ENCODE data around the gene SETD3.

Gene SETD3

DNA sequence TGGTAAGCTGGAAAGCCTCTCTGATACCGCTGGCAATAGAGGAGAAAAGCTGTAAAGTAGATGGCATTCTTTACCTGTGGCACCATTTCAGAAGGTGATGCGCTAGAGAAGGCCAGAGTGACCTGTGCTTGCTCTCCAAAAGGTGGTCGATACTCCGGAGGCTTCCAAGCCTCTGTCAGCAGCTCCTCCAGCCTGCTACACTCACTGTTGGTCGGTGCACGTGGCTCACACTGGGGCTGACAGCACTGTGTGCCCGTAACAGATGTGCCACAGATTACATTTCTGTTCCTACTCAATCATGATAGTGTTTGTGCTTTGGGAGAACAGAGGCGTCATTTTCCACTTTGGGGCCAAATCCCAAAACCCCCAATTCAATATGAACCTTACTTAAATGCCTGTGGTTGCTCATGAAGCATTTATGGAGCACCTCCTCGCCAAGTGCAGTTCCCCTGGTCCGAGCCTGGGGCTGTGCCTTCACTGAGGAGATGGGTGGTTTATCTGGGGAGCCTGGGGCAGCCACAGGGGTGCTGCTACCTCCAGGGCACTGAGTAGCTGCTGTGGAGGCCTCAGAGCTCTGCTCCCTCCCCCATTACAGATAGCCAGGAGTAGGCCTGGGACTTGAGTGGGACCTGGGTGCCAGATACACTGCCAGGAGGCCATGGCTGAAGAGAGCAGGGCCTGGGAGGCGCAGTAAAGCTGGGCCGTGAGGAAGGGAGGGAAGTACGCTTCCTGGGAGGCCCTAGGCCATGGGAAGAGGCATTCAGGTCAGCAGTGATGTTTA, 27.4 kb upstream of the SETD3 start:
- no peak for DNase-seq (ENCODE audit: low spot score)
- peak overlapping the region; percentile 46 for H3K18ac ChIP-seq (ENCODE audit: low read length)
- no peak overlapping the region for H2AFZ ChIP-seq (ENCODE audit: low read length)
- H2AK5ac ChIP-seq (ENCODE audit: low read depth, low read length), result no peak overlapping the region
- H3K23ac ChIP-seq (ENCODE audit: low read depth, low read length, poor library complexity), result no peak overlapping the region
- no peak overlapping the region for H2BK5ac ChIP-seq (ENCODE audit: low read length)
- H3K9me3 ChIP-seq (replicated peaks in 1 of 2; ENCODE audit: control insufficient read depth in 2 of 2, insufficient read depth in 1 of 2, low read depth in 1 of 2, low read length in 2 of 2), result no peaks in the 10 kb centered on the region
- H3K9ac ChIP-seq (ENCODE audit: low read depth, low read length, poor library complexity), result no peak overlapping the region
- H3K27ac ChIP-seq (replicated peaks; ENCODE audit: low read length), result peak overlapping the region; percentile 14
- H3K14ac ChIP-seq (ENCODE audit: low read length), result no peak overlapping the region
- no CpG with 5 or more reads among the region's 13 CpGs for WGBS, 2 donors (ENCODE audit: extremely low coverage in 2 of 2, insufficient read length in 2 of 2, insufficient replicate concordance in 1 of 2)
- no peak overlapping the region for H2BK120ac ChIP-seq (ENCODE audit: low read depth, low read length)
- no peak overlapping the region for H2BK15ac ChIP-seq (ENCODE audit: low read length)
- peaks cover 49 to 95% of the 10 kb centered on the region in 2 donors for H3K36me3 ChIP-seq (replicated peaks in 1 of 2; ENCODE audit: control insufficient read depth in 2 of 2, insufficient read depth in 2 of 2, low read length in 2 of 2)
- no peak overlapping the region for H3K4me2 ChIP-seq (ENCODE audit: insufficient read depth, low read length, poor library complexity, severe bottlenecking)
- no peaks in the 10 kb centered on the region for H3K27me3 ChIP-seq (ENCODE audit: control insufficient read depth in 3 of 3, insufficient read depth in 3 of 3, low read depth in 1 of 3, low read length in 3 of 3)
- H2BK12ac ChIP-seq (ENCODE audit: low read length), result peak overlapping the region; percentile 53
- no peaks in the 10 kb centered on the region for H3K4me1 ChIP-seq (ENCODE audit: control insufficient read depth in 2 of 2, insufficient read depth in 1 of 2, low read depth in 1 of 2, low read length in 2 of 2)
- H3K4me3 ChIP-seq (ENCODE audit: low read length in 2 of 2), result no peak overlapping the region
- no peak overlapping the region for H3K4ac ChIP-seq (ENCODE audit: low read length)
- H4K8ac ChIP-seq (ENCODE audit: low read depth, low read length), result no peak overlapping the region
- no peak overlapping the region for H4K91ac ChIP-seq (ENCODE audit: low read depth, low read length, poor library complexity)
- peaks cover 4% of the 10 kb centered on the region for H3K79me1 ChIP-seq (ENCODE audit: low read depth, low read length)

DNA sequence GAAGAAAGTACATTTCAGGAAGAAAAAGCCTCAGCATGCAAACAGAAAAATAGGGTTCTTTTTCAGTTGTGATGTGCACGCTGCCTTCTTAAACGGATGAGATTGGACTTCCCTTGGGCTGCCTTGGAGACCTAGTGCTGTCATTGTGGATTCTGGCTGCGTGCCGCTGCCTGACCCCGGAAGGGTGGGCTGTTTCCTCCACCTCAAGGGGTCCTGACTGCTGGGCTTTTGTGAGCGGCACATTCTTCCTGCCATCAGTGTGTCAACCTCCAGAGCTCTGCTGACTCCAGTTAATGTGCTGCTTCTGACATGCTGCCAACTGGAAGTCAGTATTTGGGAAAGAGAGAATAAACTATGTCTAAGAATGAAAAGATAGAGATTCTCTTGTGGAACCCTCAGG, 25.6 kb upstream of the SETD3 start:
- Histone ChIP-seq H3K4me3 (ENCODE audit: low read length in 2 of 2) (no peak overlapping the region), H3K27me3 (ENCODE audit: control insufficient read depth in 3 of 3, insufficient read depth in 3 of 3, low read depth in 1 of 3, low read length in 3 of 3) (no peaks in the 10 kb centered on the region), H3K27ac (replicated peaks; ENCODE audit: low read length) (no peak overlapping the region), H3K23ac (ENCODE audit: low read depth, low read length, poor library complexity) (no peak overlapping the region), H2BK15ac (ENCODE audit: low read length) (no peak overlapping the region), H2BK5ac (ENCODE audit: low read length) (no peak overlapping the region), H3K4ac (ENCODE audit: low read length) (no peak overlapping the region), H2AK5ac (ENCODE audit: low read depth, low read length) (no peak overlapping the region), H3K4me1 (ENCODE audit: control insufficient read depth in 2 of 2, insufficient read depth in 1 of 2, low read depth in 1 of 2, low read length in 2 of 2) (no peaks in the 10 kb centered on the region), H2BK12ac (ENCODE audit: low read length) (no peak overlapping the region), H2AFZ (ENCODE audit: low read length) (no peak overlapping the region), H3K79me1 (ENCODE audit: low read depth, low read length) (peaks cover 4% of the 10 kb centered on the region), H3K9ac (ENCODE audit: low read depth, low read length, poor library complexity) (no peak overlapping the region), H3K18ac (ENCODE audit: low read length) (no peak overlapping the region), H3K9me3 (replicated peaks in 1 of 2; ENCODE audit: control insufficient read depth in 2 of 2, insufficient read depth in 1 of 2, low read depth in 1 of 2, low read length in 2 of 2) (no peaks in the 10 kb centered on the region), H3K36me3 (replicated peaks in 1 of 2; ENCODE audit: control insufficient read depth in 2 of 2, insufficient read depth in 2 of 2, low read length in 2 of 2) (peaks cover 50 to 95% of the 10 kb centered on the region in 2 donors), H4K91ac (ENCODE audit: low read depth, low read length, poor library complexity) (no peak overlapping the region), H4K8ac (ENCODE audit: low read depth, low read length) (no peak overlapping the region), H3K14ac (ENCODE audit: low read length) (no peak overlapping the region), H3K4me2 (ENCODE audit: insufficient read depth, low read length, poor library complexity, severe bottlenecking) (no peak overlapping the region), H2BK120ac (ENCODE audit: low read depth, low read length) (no peak overlapping the region)
- no CpG with 5 or more reads among the region's 6 CpGs for WGBS, 2 donors (ENCODE audit: extremely low coverage in 2 of 2, insufficient read length in 2 of 2, insufficient replicate concordance in 1 of 2)
- no peak for DNase-seq (ENCODE audit: low spot score)

DNA sequence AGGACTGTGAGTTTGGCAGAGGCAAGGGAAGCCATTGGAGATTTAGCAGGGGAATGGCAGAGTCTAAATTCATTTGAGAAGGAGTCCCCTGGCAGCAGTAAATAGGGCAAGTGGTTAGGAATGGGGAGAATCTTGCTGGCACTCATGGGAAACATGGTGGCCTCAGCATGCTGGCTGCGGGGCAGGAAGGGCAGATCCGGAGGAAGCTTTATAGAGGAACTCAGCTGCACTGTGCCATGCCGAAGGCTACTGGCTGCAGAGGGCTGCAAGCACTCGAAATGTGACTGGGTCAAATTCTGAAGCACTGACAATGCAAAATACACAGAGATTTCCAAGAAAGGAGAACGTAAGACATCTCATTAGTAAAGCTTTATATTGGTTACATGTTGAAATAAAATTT, 24.4 kb upstream of the SETD3 start:
- no peak for DNase-seq (ENCODE audit: low spot score)
- H3K9ac ChIP-seq (ENCODE audit: low read depth, low read length, poor library complexity), result no peak overlapping the region
- H3K23ac ChIP-seq (ENCODE audit: low read depth, low read length, poor library complexity), result no peak overlapping the region
- H3K4me1 ChIP-seq (ENCODE audit: control insufficient read depth in 2 of 2, insufficient read depth in 1 of 2, low read depth in 1 of 2, low read length in 2 of 2), result no peaks in the 10 kb centered on the region
- no peak overlapping the region for H3K27ac ChIP-seq (replicated peaks; ENCODE audit: low read length)
- no peak overlapping the region for H3K4me2 ChIP-seq (ENCODE audit: insufficient read depth, low read length, poor library complexity, severe bottlenecking)
- peaks cover 54 to 100% of the 10 kb centered on the region in 2 donors for H3K36me3 ChIP-seq (replicated peaks in 1 of 2; ENCODE audit: control insufficient read depth in 2 of 2, insufficient read depth in 2 of 2, low read length in 2 of 2)
- no peak overlapping the region for H3K4ac ChIP-seq (ENCODE audit: low read length)
- peaks cover 4% of the 10 kb centered on the region for H3K79me1 ChIP-seq (ENCODE audit: low read depth, low read length)
- H3K4me3 ChIP-seq (ENCODE audit: low read length in 2 of 2), result no peak overlapping the region
- H2BK15ac ChIP-seq (ENCODE audit: low read length), result no peak overlapping the region
- H2AFZ ChIP-seq (ENCODE audit: low read length), result no peak overlapping the region
- no CpG with 5 or more reads among the region's 5 CpGs for WGBS, 2 donors (ENCODE audit: extremely low coverage in 2 of 2, insufficient read length in 2 of 2, insufficient replicate concordance in 1 of 2)
- no peak overlapping the region for H2BK12ac ChIP-seq (ENCODE audit: low read length)
- no peak overlapping the region for H4K8ac ChIP-seq (ENCODE audit: low read depth, low read length)
- no peak overlapping the region for H3K18ac ChIP-seq (ENCODE audit: low read length)
- no peak overlapping the region for H2BK5ac ChIP-seq (ENCODE audit: low read length)
- H3K27me3 ChIP-seq (ENCODE audit: control insufficient read depth in 3 of 3, insufficient read depth in 3 of 3, low read depth in 1 of 3, low read length in 3 of 3), result no peaks in the 10 kb centered on the region
- H3K14ac ChIP-seq (ENCODE audit: low read length), result no peak overlapping the region
- no peak overlapping the region for H2AK5ac ChIP-seq (ENCODE audit: low read depth, low read length)
- no peak overlapping the region for H4K91ac ChIP-seq (ENCODE audit: low read depth, low read length, poor library complexity)
- H3K9me3 ChIP-seq (replicated peaks in 1 of 2; ENCODE audit: control insufficient read depth in 2 of 2, insufficient read depth in 1 of 2, low read depth in 1 of 2, low read length in 2 of 2), result no peaks in the 10 kb centered on the region
- H2BK120ac ChIP-seq (ENCODE audit: low read depth, low read length), result no peak overlapping the region

DNA sequence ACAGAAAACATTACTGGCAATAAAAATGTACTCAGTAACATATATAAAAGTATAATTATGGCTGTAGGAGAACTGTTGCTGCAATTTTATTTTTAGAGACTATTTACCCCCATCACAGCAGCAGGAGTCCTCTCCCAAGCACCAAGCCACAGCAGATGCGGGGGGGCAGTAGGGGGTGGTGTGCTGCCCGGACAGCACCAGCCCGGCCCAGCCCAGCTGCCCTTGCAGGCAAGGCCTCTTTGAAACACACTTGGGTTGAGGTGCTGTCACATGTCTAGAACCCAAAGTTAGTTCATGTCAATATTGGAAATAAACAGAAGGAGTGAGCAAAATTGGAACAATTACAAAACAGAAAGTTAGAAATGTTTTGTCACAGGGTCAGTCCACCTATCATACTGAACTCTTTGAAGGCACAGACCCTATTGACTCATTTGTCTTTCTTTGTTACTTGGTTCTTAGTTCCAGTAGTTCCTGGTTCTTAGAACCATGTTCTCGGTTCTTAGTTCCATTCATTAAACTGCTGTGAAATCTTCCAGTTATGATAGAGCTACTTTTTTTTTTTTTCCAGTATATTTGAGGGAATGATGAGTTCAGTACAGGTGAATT, 23.3 kb upstream of the SETD3 start:
- Histone ChIP-seq H3K14ac (ENCODE audit: low read length) (no peak overlapping the region), H2BK12ac (ENCODE audit: low read length) (no peak overlapping the region), H4K91ac (ENCODE audit: low read depth, low read length, poor library complexity) (no peak overlapping the region), H3K4me3 (ENCODE audit: low read length in 2 of 2) (no peak overlapping the region), H4K8ac (ENCODE audit: low read depth, low read length) (no peak overlapping the region), H3K79me1 (ENCODE audit: low read depth, low read length) (peaks cover 4% of the 10 kb centered on the region), H3K4me2 (ENCODE audit: insufficient read depth, low read length, poor library complexity, severe bottlenecking) (no peak overlapping the region), H3K4ac (ENCODE audit: low read length) (no peak overlapping the region), H3K23ac (ENCODE audit: low read depth, low read length, poor library complexity) (no peak overlapping the region), H3K27ac (replicated peaks; ENCODE audit: low read length) (no peak overlapping the region), H3K27me3 (ENCODE audit: control insufficient read depth in 3 of 3, insufficient read depth in 3 of 3, low read depth in 1 of 3, low read length in 3 of 3) (no peaks in the 10 kb centered on the region), H3K4me1 (ENCODE audit: control insufficient read depth in 2 of 2, insufficient read depth in 1 of 2, low read depth in 1 of 2, low read length in 2 of 2) (no peaks in the 10 kb centered on the region), H2AK5ac (ENCODE audit: low read depth, low read length) (no peak overlapping the region), H2BK120ac (ENCODE audit: low read depth, low read length) (no peak overlapping the region), H2BK5ac (ENCODE audit: low read length) (no peak overlapping the region), H2AFZ (ENCODE audit: low read length) (no peak overlapping the region), H3K18ac (ENCODE audit: low read length) (no peak overlapping the region), H3K36me3 (replicated peaks in 1 of 2; ENCODE audit: control insufficient read depth in 2 of 2, insufficient read depth in 2 of 2, low read length in 2 of 2) (peaks cover 51 to 99% of the 10 kb centered on the region in 2 donors), H3K9me3 (replicated peaks in 1 of 2; ENCODE audit: control insufficient read depth in 2 of 2, insufficient read depth in 1 of 2, low read depth in 1 of 2, low read length in 2 of 2) (no peaks in the 10 kb centered on the region), H3K9ac (ENCODE audit: low read depth, low read length, poor library complexity) (no peak overlapping the region), H2BK15ac (ENCODE audit: low read length) (no peak overlapping the region)
- no peak for DNase-seq (ENCODE audit: low spot score)
- WGBS, 2 donors (ENCODE audit: extremely low coverage in 2 of 2, insufficient read length in 2 of 2, insufficient replicate concordance in 1 of 2), result no CpG with 5 or more reads among the region's 4 CpGs
